ENCODE measurements around the gene PCID2.
"Not testable (repeated sequence)": the region's sequence is repeated elsewhere in the genome, so short reads cannot be mapped to it uniquely, and the experiment has no call there.

The PCID2 gene

GRCh38 chr13:113164492-113164891 is 44.0 kb downstream of the PCID2 start:
- no peak for DNase-seq (ENCODE audit: low read depth)

- DNase-seq (ENCODE audit: low read depth) = no peak
These were observed 45.4 kb downstream of the PCID2 start for GRCh38 chr13:113162783-113163685.

- not testable (repeated sequence) for DNase-seq (ENCODE audit: low read depth)
These were observed 46.5 kb downstream of the PCID2 start for GRCh38 chr13:113161975-113162374.

DNA sequence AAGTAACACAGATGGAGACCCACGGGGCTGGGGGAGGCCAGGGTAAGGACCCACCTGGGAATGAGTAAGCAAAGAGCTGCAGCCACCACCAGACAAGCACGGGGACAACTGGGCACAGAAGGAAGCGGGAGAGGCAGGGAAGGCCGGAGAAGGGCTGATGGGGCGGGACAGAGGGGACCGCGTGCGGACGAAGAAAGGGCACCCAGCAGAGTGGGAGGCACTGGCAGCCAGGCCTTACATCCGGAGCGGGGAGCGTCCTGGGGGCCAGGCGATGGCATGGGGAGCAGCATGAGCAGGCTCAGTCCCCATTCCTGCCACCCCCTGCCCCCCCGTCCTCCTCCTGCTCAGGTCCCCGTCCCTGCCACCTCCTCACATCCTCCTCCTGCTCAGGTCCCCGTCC is 47.0 kb downstream of the PCID2 start:
- DNase-seq (ENCODE audit: low read depth) = no peak

GRCh38 chr13:113160983-113161382 is 47.5 kb downstream of the PCID2 start:
- no peak for DNase-seq (ENCODE audit: low read depth)

DNA sequence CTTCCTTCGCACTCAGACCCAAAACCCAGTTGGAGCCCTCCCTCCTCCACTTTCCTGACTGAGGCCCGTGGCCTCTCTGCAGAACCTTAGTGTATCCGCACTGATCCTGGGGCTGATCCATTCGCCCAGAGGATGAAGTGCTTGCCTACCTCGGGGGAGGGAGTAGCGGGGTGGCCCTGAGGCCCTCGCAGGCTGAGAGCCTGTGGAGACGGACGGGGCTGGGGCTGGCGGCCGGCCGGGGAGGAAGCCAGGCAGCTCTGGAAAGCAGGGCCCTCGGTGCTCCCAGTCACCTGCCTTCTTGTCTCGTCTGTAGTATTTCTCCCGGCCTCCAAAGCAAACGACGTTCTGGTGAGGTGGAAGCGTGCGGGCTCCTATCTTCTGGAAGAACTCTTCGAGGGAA is 48.8 kb downstream of the PCID2 start:
- DNase-seq (ENCODE audit: low read depth) = no peak

GRCh38 chr13:113158946-113159345 is 49.5 kb downstream of the PCID2 start:
- no peak for DNase-seq (ENCODE audit: low read depth)

DNA sequence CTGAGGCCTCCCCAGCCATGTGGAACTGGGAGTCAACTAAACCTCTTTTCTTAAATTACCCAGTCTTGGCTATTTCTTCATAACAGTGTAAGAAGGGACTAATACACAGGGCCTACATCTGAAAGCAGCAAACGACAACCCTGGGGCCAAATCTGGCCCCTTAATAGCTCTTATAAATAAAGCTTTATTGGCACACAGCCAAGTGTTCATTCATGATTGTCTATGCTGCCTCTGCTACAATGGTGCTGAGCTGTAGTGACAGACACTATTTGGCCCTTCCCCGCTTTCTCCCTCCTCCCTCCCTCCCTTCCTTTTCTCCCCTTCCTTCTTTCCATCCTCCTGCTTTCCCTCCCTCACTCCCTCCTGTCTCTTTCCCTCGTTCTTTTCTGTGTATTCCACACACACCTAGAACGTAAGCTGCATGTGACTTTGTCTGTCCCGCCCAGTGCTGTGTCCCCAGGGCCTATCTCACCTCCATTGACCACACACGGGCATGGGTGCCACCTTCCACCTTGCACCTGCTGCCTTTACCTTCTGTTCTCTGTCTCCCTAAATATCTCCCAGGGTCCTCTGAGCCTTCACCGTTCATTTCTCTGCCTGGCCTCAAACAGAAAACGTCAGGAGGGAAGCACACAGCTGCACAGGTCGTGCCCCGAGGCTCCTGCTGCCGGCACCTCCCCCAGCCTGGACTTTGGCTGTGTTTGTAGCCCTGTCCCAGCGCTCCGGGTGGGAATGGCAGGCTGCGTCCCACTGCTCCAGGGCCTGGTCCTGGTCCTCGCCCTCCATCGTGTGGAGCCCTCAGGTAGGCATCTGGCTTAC is 50.3 kb downstream of the PCID2 start, which contains the start of gene PROZ:
TSS of gene PROZ (plus strand) at position 720 of the 819 bp plus-strand sequence. CDS start at position 733, 13 bp downstream.
- no peak for DNase-seq (ENCODE audit: low read depth)

DNA sequence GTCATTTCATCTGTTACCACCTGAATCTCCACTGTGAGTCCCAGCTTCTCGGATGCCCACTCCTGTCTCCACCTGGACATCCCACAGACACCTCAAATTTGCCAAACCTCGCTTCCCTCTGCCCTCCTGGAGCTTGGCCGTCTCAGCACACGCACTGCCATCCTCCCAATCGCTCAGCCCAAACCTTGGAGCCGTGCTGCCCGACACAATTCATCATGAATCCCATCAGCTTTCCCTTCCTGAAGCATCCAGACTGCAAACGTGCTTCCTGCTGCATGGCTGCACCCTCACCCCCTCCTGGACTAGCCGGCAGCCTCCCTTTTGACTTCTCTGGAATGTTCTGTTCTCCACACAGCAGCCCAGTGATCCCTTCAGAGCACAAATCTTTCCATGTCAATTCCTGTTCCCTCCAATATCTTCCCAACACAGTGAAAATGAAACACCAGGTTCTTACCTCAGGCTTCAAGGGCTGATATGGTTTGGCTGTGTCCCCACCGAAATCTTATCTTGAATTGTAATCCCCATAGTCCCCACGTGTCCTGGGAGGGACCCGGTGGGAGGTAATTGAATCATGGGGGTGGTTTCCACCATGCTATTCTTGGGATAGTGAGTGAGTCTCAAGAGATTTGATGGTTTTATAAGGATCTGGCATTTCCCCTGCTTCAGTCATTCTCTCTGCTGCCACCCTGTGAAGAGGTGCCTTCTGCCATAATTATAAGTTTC is 51.1 kb downstream of the PCID2 start:
- DNase-seq (ENCODE audit: low read depth) = no peak

DNA sequence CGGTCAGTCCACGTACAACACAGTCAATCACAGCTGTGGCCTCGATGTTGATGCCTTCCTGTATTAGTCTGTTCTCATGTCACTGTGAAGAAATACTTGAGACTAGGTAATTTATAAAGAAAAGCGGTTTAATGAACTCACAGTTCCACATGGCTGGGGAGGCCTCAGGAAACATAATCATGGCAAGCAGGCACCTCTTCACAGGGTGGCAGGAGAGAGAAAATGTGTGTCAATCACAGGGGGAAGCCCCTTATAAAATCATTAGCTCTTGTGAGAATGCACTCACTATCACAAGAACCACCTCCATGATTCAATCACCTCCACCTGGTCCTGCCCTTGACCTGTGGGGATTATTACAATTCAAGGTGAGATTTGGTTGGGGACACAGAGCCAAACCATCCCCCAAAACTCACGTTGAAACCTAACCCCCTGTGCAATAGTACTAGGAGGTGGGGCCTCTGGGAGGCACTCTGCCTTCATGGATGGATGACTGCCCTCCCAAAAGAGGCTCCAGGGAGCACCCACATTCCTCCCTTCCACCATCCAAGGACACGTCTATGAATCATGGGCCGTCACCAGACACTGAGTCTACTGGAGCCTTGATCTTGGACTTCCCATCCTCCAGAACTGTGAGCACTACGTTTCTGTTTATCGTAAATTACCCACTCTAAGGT is 52.4 kb downstream of the PCID2 start:
- DNase-seq (ENCODE audit: low read depth) = no peak

DNA sequence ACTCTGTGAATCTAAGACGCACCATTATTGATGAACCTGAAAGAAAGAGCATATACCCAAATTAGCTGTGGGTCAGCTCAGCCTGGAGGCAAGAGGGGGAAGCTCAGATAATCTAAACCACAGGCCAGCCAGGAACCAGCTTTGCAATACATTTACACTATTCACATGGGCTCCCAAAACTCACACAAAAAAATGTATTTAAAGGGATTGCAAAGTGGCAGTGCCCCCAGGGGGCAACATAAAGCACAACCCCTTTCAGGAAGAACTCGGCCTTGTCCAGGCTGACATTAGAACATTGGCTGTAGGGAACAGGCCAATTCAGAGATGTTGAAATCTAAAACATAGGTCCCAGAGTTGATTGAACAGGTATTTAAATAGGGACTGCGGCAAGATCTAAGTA is 53.3 kb downstream of the PCID2 start:
- no peak for DNase-seq (ENCODE audit: low read depth)

DNA sequence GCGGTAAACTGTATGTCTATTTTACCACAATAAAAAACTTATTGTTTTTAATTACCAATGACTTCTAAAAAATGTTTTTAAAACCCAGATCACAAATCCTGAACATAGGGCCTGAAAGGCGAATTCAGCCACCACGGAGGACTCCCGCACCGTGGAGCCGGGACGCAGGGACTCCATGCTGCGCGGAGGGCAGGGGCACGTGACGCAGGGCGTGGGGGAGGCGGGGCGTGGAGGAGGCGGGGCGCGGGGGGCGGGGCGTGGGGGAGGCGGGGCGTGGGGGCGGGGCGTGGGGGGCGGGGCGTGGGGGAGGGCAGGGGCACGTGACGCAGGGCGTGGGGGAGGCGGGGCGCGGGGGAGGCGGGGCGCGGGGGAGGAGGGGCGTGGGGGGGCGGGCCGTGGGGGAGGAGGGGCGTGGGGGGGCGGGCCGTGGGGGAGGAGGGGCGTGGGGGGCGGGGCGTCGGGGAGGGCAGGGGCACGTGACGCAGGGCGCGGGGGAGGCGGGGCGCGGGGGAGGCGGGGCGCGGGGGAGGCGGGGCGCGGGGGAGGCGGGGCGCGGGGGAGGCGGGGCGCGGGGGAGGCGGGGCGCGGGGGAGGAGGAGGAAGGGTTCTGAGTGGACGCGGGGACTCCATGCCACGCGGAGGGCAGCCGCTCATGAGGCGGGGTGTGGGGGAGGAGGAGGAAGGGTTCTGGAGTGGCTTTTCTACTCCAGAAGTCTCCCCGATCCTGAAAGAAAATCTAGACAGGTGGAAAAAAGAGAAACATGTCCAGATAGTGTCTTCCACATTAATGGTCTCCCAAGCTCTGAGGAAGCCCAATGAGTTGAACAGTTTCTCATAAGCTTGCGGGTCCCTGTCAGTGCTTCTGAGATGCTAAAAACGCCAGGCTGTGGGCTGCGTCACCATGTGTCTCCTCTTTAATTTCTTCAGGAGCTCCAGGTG is 54.4 kb downstream of the PCID2 start:
- peak; percentile 34 for DNase-seq (ENCODE audit: low read depth)

GRCh38 chr13:113152984-113153809 is 55.3 kb downstream of the PCID2 start:
- DNase-seq (ENCODE audit: low read depth) = no peak

DNA sequence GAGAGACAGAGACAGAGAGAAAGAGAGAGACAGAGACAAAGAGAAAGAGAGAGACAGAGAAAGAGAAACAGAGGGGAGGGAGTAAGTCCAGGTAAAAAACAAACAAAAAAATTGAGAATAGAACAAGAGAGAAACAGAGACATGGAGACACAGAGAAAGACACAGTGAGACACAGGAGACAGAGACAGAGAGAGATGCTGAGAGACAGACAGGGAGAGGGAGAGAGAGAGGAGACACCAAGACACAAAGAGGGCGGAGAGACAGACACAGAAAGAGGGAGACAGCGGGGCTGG is 55.8 kb downstream of the PCID2 start:
- DNase-seq (ENCODE audit: low read depth) = no peak

DNA sequence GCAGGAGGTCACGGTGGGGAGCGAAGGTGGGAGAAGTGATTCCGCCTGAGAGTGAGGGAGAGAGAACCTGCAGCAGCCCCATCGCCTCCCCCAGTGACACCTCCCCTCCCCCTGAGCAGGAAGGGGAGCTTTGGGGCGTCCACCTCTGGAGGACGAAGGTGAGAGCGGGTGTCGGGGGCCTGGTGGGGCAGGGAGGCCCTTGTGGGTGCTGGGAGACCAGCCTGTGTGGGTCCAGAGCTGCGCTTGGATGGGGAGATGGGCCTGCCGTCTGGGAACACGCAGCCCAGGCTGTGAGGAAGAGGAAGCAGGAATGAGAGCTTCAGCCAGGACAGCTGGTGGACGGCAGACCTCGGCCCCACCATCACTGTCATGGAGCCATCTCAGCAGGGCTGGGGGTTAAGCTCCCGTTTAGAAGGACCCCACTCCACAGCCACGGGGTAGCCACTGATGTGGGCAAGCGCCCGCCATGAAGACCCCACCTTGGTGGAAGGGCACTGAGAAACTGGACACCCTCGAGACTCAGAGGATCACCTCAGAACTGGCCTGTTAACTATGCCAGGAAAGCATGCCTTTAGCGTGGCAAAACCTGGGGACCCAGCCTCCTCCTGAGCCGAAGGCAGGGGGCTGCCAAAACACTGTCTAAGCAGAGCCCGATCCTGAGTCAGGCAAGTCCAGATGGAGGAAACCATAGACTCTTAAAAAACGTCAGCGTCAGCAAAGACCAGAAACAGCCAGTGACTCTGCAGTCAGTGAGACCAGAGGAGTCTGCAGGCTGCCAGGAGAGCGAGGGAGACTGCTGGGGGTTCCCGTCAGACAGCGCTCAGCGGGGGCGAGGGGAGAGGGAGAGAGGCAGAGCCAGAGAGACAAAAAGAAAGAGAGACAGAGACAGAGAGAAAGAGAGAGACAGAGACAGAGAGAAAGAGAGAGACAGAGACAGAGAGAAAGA is 56.5 kb downstream of the PCID2 start:
- peak; percentile 74 for DNase-seq (ENCODE audit: low read depth)

DNA sequence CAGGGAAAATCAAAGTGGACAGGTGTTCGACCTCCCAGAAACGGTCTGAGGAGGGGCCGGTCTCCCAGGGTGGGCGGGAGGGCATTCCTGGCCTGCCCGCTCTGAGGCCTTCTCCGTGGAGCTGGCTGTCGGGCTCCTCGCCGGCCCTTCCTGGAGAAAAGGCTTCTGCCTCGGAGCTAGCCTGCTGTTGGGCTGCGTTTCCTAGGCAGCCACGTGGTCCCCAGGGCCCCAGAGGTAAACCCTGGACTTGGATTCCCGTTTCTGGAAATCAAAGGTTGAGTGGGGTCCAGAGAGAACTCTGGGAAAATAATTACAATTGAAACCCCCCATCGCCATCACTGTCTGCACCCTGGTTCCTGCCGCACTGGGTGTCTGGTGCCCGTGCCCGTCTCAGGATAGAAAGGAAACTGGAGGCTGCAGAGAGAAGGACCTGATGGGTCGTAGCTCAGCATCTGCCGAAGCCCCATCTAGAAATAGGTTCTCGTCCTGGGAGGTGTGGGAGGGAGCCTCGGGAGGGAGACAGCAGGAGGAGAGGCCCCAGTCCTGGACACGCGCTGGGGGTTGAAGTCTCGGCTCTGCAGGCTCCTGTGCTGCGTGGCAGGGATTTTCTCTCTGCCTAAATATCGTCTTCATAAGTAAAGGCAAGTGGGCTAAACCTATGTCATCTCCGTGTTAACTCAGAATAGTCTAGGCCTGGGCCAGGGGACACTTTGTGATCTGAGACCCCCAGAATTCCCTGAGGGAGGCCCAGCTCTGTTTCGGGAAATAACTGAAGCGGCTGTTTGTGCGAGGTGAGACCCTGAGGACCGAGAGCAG is 57.7 kb downstream of the PCID2 start:
- DNase-seq (ENCODE audit: low read depth) = no peak

DNA sequence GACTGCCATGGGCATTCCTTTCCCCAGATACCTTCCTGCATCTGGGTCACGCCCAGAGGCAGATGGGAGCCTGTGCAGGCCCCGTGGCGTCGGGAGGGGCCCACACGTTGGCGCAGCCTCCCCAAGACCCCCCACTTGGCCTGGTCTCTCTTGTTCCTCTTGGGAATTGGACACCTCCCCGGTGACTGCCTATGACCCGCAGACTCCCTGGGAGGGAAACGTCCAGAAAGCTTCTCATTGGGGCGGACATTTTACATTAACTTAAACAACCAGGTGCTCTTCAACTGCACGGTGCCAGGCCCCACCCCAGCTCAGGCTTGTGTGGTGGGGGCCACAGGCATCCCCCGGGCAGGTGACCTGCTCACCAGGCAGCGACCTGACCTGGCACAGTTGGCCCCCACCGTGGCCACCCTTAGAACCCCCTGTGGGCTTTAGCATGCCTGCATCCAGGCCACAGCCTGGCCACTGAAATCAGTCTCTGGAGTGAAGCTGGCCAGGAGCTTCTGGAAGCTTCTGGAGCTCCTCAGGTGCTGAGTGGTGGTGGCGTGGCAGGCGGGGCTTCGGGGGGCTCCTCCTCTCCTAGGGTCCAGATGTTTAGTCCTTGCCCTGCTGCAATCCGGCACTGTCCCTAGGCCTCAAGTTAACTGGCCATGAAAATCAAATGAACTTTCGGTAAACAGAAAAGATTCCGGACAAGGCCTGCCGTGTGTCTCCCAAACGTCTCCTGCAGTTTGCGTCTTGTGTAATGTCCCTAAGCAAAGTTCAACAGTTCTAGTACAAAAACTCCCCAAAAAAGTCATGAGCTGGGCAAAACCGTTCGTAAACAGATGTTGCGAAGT is 58.5 kb downstream of the PCID2 start:
- DNase-seq (ENCODE audit: low read depth) = no peak

All from stromal cell of bone marrow (primary cell).